ENCODE measurements around the gene TCEA2.

TCEA2 gene

DNA sequence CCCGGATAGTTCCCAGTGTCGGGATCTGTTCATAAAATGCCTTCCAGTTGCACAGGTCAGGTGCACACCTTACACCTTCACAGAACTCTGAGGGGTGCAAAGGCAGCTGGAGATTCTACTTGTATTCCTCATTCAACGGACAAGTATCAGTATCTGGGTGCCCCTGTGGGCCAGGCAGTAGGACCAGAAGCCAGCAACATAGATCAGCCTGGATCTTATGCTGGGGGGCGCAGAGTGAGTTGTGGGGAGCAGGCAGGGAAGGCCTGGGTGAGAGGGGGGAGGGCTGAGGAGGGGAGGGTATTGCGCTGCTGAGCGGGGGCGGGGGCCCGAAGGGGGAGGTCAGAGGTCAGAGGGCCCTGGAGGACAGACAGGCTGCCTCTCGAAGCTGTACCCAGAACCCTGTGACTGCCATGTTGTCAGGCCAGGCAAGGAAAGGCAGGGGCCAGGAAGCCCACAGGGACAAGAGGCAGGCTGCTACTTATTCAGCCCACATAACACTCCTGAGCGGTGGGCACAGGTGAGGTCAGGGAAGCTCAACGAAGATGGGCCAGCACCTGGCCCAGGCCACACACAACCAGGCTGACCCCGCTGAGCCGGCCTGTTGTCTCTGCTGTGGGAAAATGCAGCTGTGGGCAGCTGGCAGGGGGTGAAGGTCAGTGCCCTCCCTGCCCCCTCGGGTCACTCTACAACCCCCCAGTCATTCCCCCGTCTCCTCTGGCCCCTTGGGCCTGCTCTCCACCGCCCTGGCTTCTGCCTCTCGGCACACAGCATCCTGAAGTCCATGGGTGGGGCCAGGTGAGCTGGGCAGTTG, 18.0 kb downstream of the TCEA2 start:
- TF ChIP-seq BHLHE40 (IDR thresholded peaks at IDR 0.05; ENCODE audit: borderline replicate concordance) (no peak), FOXA1 (IDR thresholded peaks at IDR 0.05) (no peak), ELF4 (IDR thresholded peaks at IDR 0.05) (no peak), FOXM1 (IDR thresholded peaks at IDR 0.05; ENCODE audit: borderline replicate concordance) (no peak), ARNT (IDR thresholded peaks at IDR 0.05) (no peak), ZNF384 (IDR thresholded peaks at IDR 0.05) (no peak), FOXK2 (IDR thresholded peaks at IDR 0.05) (no peak), CTBP1 (IDR thresholded peaks at IDR 0.05; ENCODE audit: borderline replicate concordance) (no peak), L3MBTL2 (conservative IDR thresholded peaks at IDR 0.05) (no peak), NFRKB (IDR thresholded peaks at IDR 0.05) (no peak), LEF1 (IDR thresholded peaks at IDR 0.05; ENCODE audit: borderline replicate concordance) (no peak), HDGF (IDR thresholded peaks at IDR 0.05; ENCODE audit: borderline replicate concordance) (no peak), SP1 (IDR thresholded peaks at IDR 0.05) (no peak), SUZ12 (IDR thresholded peaks at IDR 0.05) (no peak), TARDBP (IDR thresholded peaks at IDR 0.05) (no peak)
- TF ChIP-seq, protein P1, sequence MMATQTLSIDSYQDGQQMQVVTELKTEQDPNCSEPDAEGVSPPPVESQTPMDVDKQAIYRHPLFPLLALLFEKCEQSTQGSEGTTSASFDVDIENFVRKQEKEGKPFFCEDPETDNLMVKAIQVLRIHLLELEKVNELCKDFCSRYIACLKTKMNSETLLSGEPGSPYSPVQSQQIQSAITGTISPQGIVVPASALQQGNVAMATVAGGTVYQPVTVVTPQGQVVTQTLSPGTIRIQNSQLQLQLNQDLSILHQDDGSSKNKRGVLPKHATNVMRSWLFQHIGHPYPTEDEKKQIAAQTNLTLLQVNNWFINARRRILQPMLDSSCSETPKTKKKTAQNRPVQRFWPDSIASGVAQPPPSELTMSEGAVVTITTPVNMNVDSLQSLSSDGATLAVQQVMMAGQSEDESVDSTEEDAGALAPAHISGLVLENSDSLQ (IDR thresholded peaks at IDR 0.05) = no peak
- CTCF ChIA-PET = interaction anchor here (0.6 kb wide), 1 partner anchor 41 kb away, joined by 4 read pairs; no protein-coding TSS in a partner anchor
- DNase-seq (ENCODE audit: extremely low spot score) = no peak
- POLR2A ChIA-PET = interaction anchor here (5.3 kb wide), 1 partner anchor 19 kb away, joined by 38 read pairs; the partner anchor contains the start of gene TCEA2

DNA sequence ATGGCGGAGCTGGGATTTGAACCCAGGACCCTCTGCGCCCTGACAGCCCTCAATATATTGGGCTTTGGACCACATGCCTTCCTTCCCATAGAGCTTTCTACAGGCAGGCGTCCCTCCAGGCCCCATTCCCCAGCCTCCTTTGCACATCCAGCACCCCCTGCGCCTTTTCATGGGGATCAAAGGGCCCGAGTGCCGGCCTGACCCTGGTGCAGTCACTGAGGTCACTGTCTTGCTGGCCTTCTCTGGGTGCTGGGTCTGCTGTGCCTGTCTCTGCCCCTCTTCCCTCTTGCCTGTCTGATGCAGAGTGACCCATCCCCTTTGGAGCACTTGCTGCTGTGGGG, 18.6 kb downstream of the TCEA2 start:
- ChIA-PET POLR2A (interaction anchor here (5.3 kb wide), 1 partner anchor 19 kb away, joined by 38 read pairs; the partner anchor contains the start of gene TCEA2), CTCF (interaction anchor here (0.6 kb wide), 2 partner anchors 24 to 42 kb away, joined by 3 to 4 read pairs; no protein-coding TSS in a partner anchor)
- TF ChIP-seq SP1 (IDR thresholded peaks at IDR 0.05) (no peak), ELF4 (IDR thresholded peaks at IDR 0.05) (no peak), BHLHE40 (IDR thresholded peaks at IDR 0.05; ENCODE audit: borderline replicate concordance) (no peak), SUZ12 (IDR thresholded peaks at IDR 0.05) (no peak), FOXM1 (IDR thresholded peaks at IDR 0.05; ENCODE audit: borderline replicate concordance) (no peak), FOXK2 (IDR thresholded peaks at IDR 0.05) (no peak), CTBP1 (IDR thresholded peaks at IDR 0.05; ENCODE audit: borderline replicate concordance) (no peak), LEF1 (IDR thresholded peaks at IDR 0.05; ENCODE audit: borderline replicate concordance) (no peak)
- no peak for DNase-seq (ENCODE audit: extremely low spot score)

DNA sequence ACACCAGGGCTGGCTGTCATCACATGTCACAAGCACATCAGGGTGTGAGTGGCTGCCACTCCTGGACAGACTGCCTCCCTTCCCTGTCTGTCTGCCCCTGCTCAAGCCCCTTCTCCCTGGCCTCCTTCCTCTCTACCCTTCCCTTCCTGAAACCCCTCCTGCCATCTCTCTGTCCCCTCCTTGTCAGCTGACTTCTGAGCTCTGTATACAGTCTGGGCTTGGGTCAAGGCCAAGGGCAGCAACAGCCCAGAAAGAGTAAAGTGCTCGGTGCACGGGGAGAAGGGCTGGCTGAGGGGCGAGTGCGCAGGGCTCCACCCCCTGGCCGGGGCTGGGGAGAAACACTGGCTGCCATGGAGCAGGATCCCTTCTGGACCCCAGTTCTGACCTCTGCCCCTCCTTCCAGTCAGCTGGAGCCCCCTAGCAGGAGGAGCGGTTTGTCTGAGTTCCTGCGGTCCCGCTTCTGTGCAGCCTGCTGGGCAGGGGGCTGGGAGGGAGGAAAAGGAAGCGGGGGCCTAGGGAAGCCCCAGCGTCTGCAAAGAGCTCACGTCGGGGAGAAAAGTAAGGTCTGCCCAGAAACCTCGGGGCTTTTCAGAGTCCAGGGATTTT, 19.2 kb downstream of the TCEA2 start:
- DNase-seq (ENCODE audit: extremely low spot score) = no peak
- no peak for TF ChIP-seq HDGF (IDR thresholded peaks at IDR 0.05; ENCODE audit: borderline replicate concordance)
- ChIA-PET CTCF (interaction anchor here (0.6 kb wide), 1 partner anchor 25 kb away, joined by 3 read pairs; no protein-coding TSS in a partner anchor), POLR2A (interaction anchor here (5.3 kb wide), 1 partner anchor 20 kb away, joined by 38 read pairs; the partner anchor contains the start of gene TCEA2)

DNA sequence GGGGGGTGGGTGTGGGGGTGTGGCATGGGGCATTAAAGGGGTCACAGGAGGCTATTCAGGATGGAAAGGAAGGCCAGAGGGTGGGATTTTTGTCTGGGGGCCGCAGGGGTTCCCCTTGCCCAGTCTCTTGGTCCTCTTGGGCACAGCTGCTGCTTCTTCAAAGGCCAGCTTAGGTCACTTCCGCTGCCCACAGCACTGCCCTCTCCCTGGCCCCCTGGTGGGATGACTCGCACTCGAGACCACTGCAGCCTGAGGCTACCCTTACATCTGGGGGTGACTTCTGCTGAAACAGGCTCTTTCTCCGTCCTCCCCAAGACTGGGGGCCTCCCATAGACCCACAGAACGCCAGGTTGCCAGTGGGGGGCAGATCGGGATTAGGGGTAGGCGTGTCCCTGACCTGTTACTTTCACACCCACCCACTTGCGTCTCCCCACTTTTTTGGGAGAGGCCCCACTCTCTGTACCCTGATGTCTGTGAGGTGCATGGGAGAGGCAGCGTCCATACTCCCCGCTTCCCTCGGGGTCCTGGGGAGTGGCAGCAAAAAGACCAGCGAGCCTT, 19.9 kb downstream of the TCEA2 start:
- POLR2A ChIA-PET = interaction anchor here (5.3 kb wide), 1 partner anchor 21 kb away, joined by 38 read pairs; the partner anchor contains the start of gene TCEA2
- DNase-seq (ENCODE audit: extremely low spot score) = no peak
- CTCF ChIA-PET = interaction anchor here (1.0 to 1.7 kb wide), 4 partner anchors 20 to 37 kb away, joined by 3 to 12 read pairs (median 4); no protein-coding TSS in a partner anchor
- TF ChIP-seq HDGF (IDR thresholded peaks at IDR 0.05; ENCODE audit: borderline replicate concordance) (no peak), CTBP1 (IDR thresholded peaks at IDR 0.05; ENCODE audit: borderline replicate concordance) (no peak), BHLHE40 (IDR thresholded peaks at IDR 0.05; ENCODE audit: borderline replicate concordance) (no peak), TARDBP (IDR thresholded peaks at IDR 0.05) (no peak), SUZ12 (IDR thresholded peaks at IDR 0.05) (no peak), LEF1 (IDR thresholded peaks at IDR 0.05; ENCODE audit: borderline replicate concordance) (no peak), FOXA1 (IDR thresholded peaks at IDR 0.05) (no peak), ARNT (IDR thresholded peaks at IDR 0.05) (no peak), FOXK2 (IDR thresholded peaks at IDR 0.05) (no peak)

DNA sequence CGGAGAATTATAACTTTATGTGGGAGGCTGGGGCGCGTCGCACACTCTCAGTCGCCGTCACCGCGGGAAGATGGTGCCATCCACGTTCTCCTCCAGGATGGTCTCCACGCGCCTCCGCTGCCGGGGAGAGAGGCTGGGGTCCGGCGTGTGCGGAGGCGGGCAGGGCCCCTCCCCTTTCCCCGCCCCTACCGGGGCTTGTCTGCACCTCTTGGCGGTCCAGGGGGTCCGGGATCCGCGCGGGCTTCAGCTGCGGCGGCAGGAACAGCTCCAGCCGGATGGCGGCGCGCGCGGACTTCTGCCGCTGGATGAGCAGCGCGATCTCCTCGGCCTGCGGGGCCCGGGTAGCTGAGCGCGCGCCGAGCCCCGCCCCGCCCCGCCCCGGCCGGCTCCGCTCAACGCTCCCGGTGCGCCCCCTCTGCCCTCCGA, 20.4 kb downstream of the TCEA2 start:
- peak; percentile 79 for DNase-seq (ENCODE audit: extremely low spot score)
- CTCF ChIA-PET = interaction anchor here (0.7 to 1.7 kb wide), 6 partner anchors 16 to 37 kb away, joined by 3 to 12 read pairs (median 3); no protein-coding TSS in a partner anchor
- no peak for TF ChIP-seq FOXK2 (IDR thresholded peaks at IDR 0.05)
- POLR2A ChIA-PET = no interaction called here

DNA sequence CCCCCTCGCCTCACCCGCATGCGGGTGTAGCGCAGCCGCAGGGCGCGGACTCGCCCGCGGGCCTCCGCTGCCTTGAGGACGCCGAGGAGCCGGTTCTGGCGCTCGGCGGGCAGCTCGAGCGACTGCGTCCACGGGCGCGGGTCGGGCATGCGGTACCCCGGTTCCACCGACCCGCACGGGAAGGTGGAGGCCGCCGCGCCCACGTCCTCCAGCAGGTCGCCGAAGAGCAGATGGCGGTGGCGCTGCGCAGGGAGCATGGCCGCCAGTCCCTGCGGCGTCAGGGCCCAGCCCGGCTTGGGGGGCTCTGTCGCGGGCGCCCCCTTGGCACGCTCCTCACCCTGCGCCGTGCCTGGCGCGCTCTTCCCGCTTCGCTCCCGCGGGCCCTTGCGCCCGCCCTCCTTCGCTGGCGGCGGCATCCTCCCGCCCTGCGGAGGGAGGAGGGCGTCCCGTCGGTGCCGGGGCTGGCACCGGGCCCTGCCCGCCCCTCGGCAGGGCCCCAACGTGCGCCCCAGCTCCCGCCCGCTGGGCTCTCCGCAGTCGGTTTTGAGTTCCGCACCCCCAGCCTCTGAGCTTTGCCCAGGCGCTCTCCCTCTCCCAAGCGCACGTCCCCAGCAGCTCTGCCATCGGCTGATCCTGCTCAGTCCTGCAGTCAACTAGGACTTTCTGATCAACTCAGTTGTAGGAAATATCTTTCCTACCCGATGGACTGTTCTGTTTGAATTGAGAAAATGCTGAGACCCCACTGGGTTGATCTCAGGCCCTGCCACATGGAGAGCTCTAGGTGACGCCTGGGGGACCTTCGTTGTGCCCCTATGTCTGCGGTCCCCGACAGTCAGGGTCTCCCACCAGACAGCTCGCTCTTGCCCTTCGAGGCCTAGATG, 21.0 kb downstream of the TCEA2 start, which contains the start of gene LKAAEAR1:
Gene LKAAEAR1, minus strand, starts transcription at position 595 of the 881 bp plus-strand sequence. Its CDS starts 179 bp downstream, at position 416.
- DNase-seq (ENCODE audit: extremely low spot score) = no peak
- POLR2A ChIA-PET = interaction anchor here (1.5 to 1.6 kb wide), 2 partner anchors 30 to 103 kb away, joined by 4 read pairs; partner anchors contain the start of gene PRPF6
- TF ChIP-seq FOXA1 (IDR thresholded peaks at IDR 0.05) = no peak
- TF ChIP-seq FOXK2 (IDR thresholded peaks at IDR 0.05) = no peak
- TF ChIP-seq ZNF384 (IDR thresholded peaks at IDR 0.05) = no peak
- TF ChIP-seq ARNT (IDR thresholded peaks at IDR 0.05) = no peak
- TF ChIP-seq, protein P1 (IDR thresholded peaks at IDR 0.05) = no peak
- TF ChIP-seq NFRKB (IDR thresholded peaks at IDR 0.05) = no peak
- no peak for TF ChIP-seq BHLHE40 (IDR thresholded peaks at IDR 0.05; ENCODE audit: borderline replicate concordance)
- TF ChIP-seq FOXM1 (IDR thresholded peaks at IDR 0.05; ENCODE audit: borderline replicate concordance) = no peak
- no peak for TF ChIP-seq ELF4 (IDR thresholded peaks at IDR 0.05)
- no peak for TF ChIP-seq HDGF (IDR thresholded peaks at IDR 0.05; ENCODE audit: borderline replicate concordance)
- TF ChIP-seq SUZ12 (IDR thresholded peaks at IDR 0.05) = no peak
- no peak for TF ChIP-seq SP1 (IDR thresholded peaks at IDR 0.05)
- TF ChIP-seq L3MBTL2 (conservative IDR thresholded peaks at IDR 0.05) = no peak
- no peak for TF ChIP-seq CTBP1 (IDR thresholded peaks at IDR 0.05; ENCODE audit: borderline replicate concordance)
- no peak for TF ChIP-seq LEF1 (IDR thresholded peaks at IDR 0.05; ENCODE audit: borderline replicate concordance)
- TF ChIP-seq TARDBP (IDR thresholded peaks at IDR 0.05) = no peak
- CTCF ChIA-PET = interaction anchor here (0.7 to 1.7 kb wide), 7 partner anchors 15 to 36 kb away, joined by 3 to 12 read pairs (median 3); no protein-coding TSS in a partner anchor

Measured in HEK293T (cell line).